GM12878 (cell line): ENCODE measurements around the gene COA3. TPM values are rescaled to one million over a fixed set of nuclear protein-coding genes. Genes with fewer than 3 reads are reported as not detected.

Experiments
- ATAC-seq: fragments of 200-7000 bp; cut with Tn5 transposase; 3 replicates; pipeline ENCODE4 v1.9.1; 2020; ENCODE audit warnings: mild to moderate bottlenecking, moderate library complexity
- BruUV-seq: library from RNA; stranded (reverse); fragments of 400-500 nt; replicated peaks from 2 replicates; lab custom pipeline; 2021; lab: Mats Ljungman, UMichigan
- CTCF ChIA-PET: fragments of 300-600 bp; sonication (Branson Sonifier 250); formaldehyde crosslinking; extraction: SDS; loops from one replicate; lab custom pipeline; 2021; ENCODE audit warnings: inconsistent platforms; lab: Yijun Ruan, JAX
- POLR2A ChIA-PET: fragments of 350-600 bp; formaldehyde crosslinking; extraction: SDS; loops from one replicate; lab custom pipeline; 2021; ENCODE audit warnings: inconsistent platforms; lab: Charles Lee
- RAD21 ChIA-PET: fragments of 300-600 bp; sonication (Branson Sonifier 250); formaldehyde crosslinking; loops from one replicate; lab custom pipeline; 2023; ENCODE audit warnings: antibody characterized with exemption; ENCODE audit not compliant: unreplicated experiment; lab: Charles Lee
- SMC1A ChIA-PET: fragments of 300-600 bp; sonication (Branson Sonifier 250); formaldehyde crosslinking; loops from one replicate; lab custom pipeline; 2023; ENCODE audit not compliant: unreplicated experiment, uncharacterized antibody; lab: Charles Lee
- DNase-seq: peaks from one replicate; pipeline ENCODE4 v3.0.0-alpha.2; 2011; ENCODE audit warnings: low read depth, low spot score
- FAIRE-seq: peaks from 3 replicates; lab custom pipeline; 2011; peaks lifted over from hg19 to GRCh38; lab: Jason Lieb, UNC
- H2AFZ ChIP-seq: 2 replicates; pipeline ENCODE4 v1.6.0; 2011; ENCODE audit warnings: low read depth, low read length, control low read depth; ENCODE audit not compliant: control insufficient read depth
- H3K27ac ChIP-seq: 2 replicates; pipeline ENCODE4 v1.5.1; 2011; ENCODE audit warnings: control low read depth; ENCODE audit not compliant: control insufficient read depth, insufficient read depth
- H3K27me3 ChIP-seq, 2 experiments: replicated peaks in 1 of 2; 2 replicates each; pipeline versions ENCODE4 v1.6.0 to v1.6.1; 2011; ENCODE audit warnings: low read length in 1 of 2; ENCODE audit not compliant: control insufficient read depth in 2 of 2, insufficient read depth in 2 of 2
- H3K36me3 ChIP-seq, 2 experiments: 2 replicates each; pipeline ENCODE4 v1.5.1; 2011; ENCODE audit warnings: low read length in 1 of 2; ENCODE audit not compliant: control insufficient read depth in 2 of 2, insufficient read depth in 2 of 2
- H3K4me1 ChIP-seq: 2 replicates; pipeline ENCODE4 v1.6.1; 2011; ENCODE audit warnings: mild to moderate bottlenecking, low read length, moderate library complexity, mixed read lengths; ENCODE audit not compliant: control insufficient read depth, insufficient read depth
- H3K4me2 ChIP-seq: 2 replicates; pipeline ENCODE4 v1.6.0; 2011; ENCODE audit warnings: control low read depth; ENCODE audit not compliant: control insufficient read depth, insufficient read depth
- H3K4me3 ChIP-seq: fragments of 200-600 bp; sonication (generic); 2 replicates; pipeline ENCODE4 v1.5.1; 2016
- H3K79me2 ChIP-seq: 2 replicates; pipeline ENCODE4 v1.6.0; 2011; ENCODE audit warnings: low read length; ENCODE audit not compliant: control insufficient read depth, insufficient read depth
- H3K9ac ChIP-seq: 2 replicates; pipeline ENCODE4 v1.8.0; 2011; ENCODE audit warnings: low read length, control low read depth, mixed read lengths; ENCODE audit not compliant: control insufficient read depth, insufficient read depth
- H3K9me3 ChIP-seq: replicated peaks from 3 replicates; pipeline ENCODE4 v1.5.1; 2011; ENCODE audit warnings: mild to moderate bottlenecking, low read length; ENCODE audit not compliant: control insufficient read depth, insufficient read depth
- H4K20me1 ChIP-seq: 2 replicates; pipeline ENCODE4 v1.6.0; 2011; ENCODE audit not compliant: control insufficient read depth, insufficient read depth
- BACH1 ChIP-seq: fragments of 450-650 bp; IDR thresholded peaks from 2 replicates; pipeline ENCODE4 v1.6.1; 2017; ENCODE audit warnings: mild to moderate bottlenecking, borderline replicate concordance
- E2F8 ChIP-seq: fragments of 450-650 bp; IDR thresholded peaks from 2 replicates; pipeline ENCODE4 v1.6.1; 2018; ENCODE audit warnings: mild to moderate bottlenecking, low read depth, moderate library complexity; ENCODE audit not compliant: partially characterized antibody
- IKZF1 ChIP-seq: fragments of 450-650 bp; conservative IDR thresholded peaks from 2 replicates; pipeline ENCODE4 v1.6.1; 2017; ENCODE audit warnings: antibody characterized with exemption, mild to moderate bottlenecking
- IRF5 ChIP-seq: fragments of 450-650 bp; IDR thresholded peaks from 2 replicates; pipeline ENCODE4 v1.6.1; 2017; ENCODE audit warnings: borderline replicate concordance
- KAT2A ChIP-seq: conservative IDR thresholded peaks from 2 replicates; pipeline ENCODE4 v1.6.1; 2011; ENCODE audit warnings: low read depth, low read length; ENCODE audit not compliant: control insufficient read depth
- MEF2A ChIP-seq: IDR thresholded peaks from 2 replicates; pipeline ENCODE4 v1.6.1; 2011; ENCODE audit warnings: low read depth, mild to moderate bottlenecking, low read length, moderate library complexity; ENCODE audit not compliant: insufficient read depth
- PAX8 ChIP-seq: fragments of 450-650 bp; IDR thresholded peaks from 2 replicates; pipeline ENCODE4 v1.6.1; 2017; ENCODE audit warnings: mild to moderate bottlenecking, moderate library complexity
- RBBP5 ChIP-seq: fragments of 200-600 bp; sonication (generic); conservative IDR thresholded peaks from 2 replicates; pipeline ENCODE4 v1.6.1; 2016
- WGBS: methylation state at CpG from one replicate; pipeline ENCODE4 v1.1.6; 2016; ENCODE audit warnings: low lambda C conversion rate; ENCODE audit not compliant: insufficient replicate concordance, insufficient coverage; ENCODE audit errors: missing lambda C conversion rate; 5-methylcytosine and 5-hydroxymethylcytosine counted together
- in situ Hi-C: fragments of 300-500 bp; cut with MboI; formaldehyde crosslinking; loops from 9 replicates; pipeline ENCODE4 v1.14.3; 2018; ENCODE audit warnings: mixed read lengths
- intact Hi-C: fragments of 100-400 bp; cut with micrococcal nuclease; formaldehyde crosslinking; loops from one replicate; pipeline ENCODE4 v1.14.2; 2022; ENCODE audit not compliant: unreplicated experiment
- polyA plus RNA-seq, 11 experiments: library from polyadenylated mRNA; depleted of rRNA in 4 of 11; unstranded in 6 of 11; stranded (reverse) in 5 of 11; fragments of >200 nt; fragmentation: Nextera tagmentation in 4 of 11; fragmentation: Illumina TruSeq in 1 of 11; extraction: Ambion mirVana in 4 of 11; extraction: Trizol in 1 of 11; gene quantifications; 1 replicate in 1 of 11; 2 replicates in 10 of 11; pipeline versions ENCODE4 v1.2.1 to v1.2.3, GENCODE V29; 2011 to 2016; ENCODE audit warnings: inconsistent platforms in 2 of 11, missing spikeins in 2 of 11, low read depth in 1 of 11
- total RNA-seq, 4 experiments: library from RNA; depleted of rRNA in 3 of 4; stranded (reverse); fragments of >200 nt in 3 of 4; fragmentation: Illumina TruSeq in 1 of 4; extraction: Trizol in 1 of 4; gene quantifications; 2 replicates each; pipeline versions ENCODE4 v1.2.1 to v1.2.3, GENCODE V29; 2013 to 2021

Gene COA3
- total and polyA plus RNA-seq, 10 of the 15 experiments (the other 5 are each of a cell fraction or from before 2014, with no cell fraction given) = 45.2 to 161 (median 64.6) TPM

GRCh38 chr17:42781639-42782165 is 16.8 kb downstream of the COA3 start:
- Histone ChIP-seq H3K9ac (no peak overlapping the region), H3K4me2 (no peak overlapping the region), H3K79me2 (no peaks in the 10 kb centered on the region), H3K4me1 (no peaks in the 10 kb centered on the region), H2AFZ (no peak overlapping the region), H3K4me3 (no peak overlapping the region), H3K36me3 (peaks cover 5 to 7% of the 10 kb centered on the region in 2 experiments; a peak in 3 of 4 replicates)
- ChIA-PET SMC1A (no interaction called here), CTCF (no interaction called here), RAD21 (no interaction called here)
- FAIRE-seq (no peak), ATAC-seq (no peak; the same call in 2 of the 3 replicates), DNase-seq (no peak)
- in situ Hi-C loops = no loop called here
- intact Hi-C loops = no loop called here
- WGBS = 63% methylated on average over 10 of the region's 10 CpGs
- no peak for TF ChIP-seq RBBP5
- no peak for TF ChIP-seq KAT2A
- no peak for TF ChIP-seq PAX8
- TF ChIP-seq IRF5 = no peak
- TF ChIP-seq IKZF1 = no peak
- TF ChIP-seq MEF2A = no peak
- no peak for TF ChIP-seq E2F8
- no peak for TF ChIP-seq BACH1
- TF ChIP-seq, all 136 proteins: peak for 0
- POLR2A ChIA-PET = interaction anchor here (0.5 kb wide), 1 partner anchor 162 kb away, joined by 5 read pairs; no protein-coding TSS in a partner anchor
- BruUV-seq = no TSS peak
- no peaks in the 10 kb centered on the region; the same call in 1 of the 2 replicates for H4K20me1 ChIP-seq
- no peak overlapping the region for H3K27ac ChIP-seq
- no peaks in the 10 kb centered on the region; the same call in 2 of the 3 replicates for H3K9me3 ChIP-seq
- H3K27me3 ChIP-seq = peaks cover 7 to 21% of the 10 kb centered on the region in 2 experiments
